Measurements from ENCODE around the gene ANXA11. TPM values are rescaled to one million over a fixed set of nuclear protein-coding genes. Genes with fewer than 3 reads are reported as not detected.

The ANXA11 gene
- total RNA-seq, 1 donor from 2014 or later: 287 TPM

- Histone ChIP-seq H3K27me3 (no peaks in the 10 kb centered on the region), H3K9me3 (no peaks in the 10 kb centered on the region), H3K27ac (peak overlapping the region; percentile 71), H3K36me3 (peaks cover 69% of the 10 kb centered on the region), H3K4me1 (peaks cover 28% of the 10 kb centered on the region), H3K4me3 (no peak overlapping the region)
- ATAC-seq: peak; percentile 90
- no peak for TF ChIP-seq CTCF (IDR thresholded peaks at IDR 0.05)
- intact Hi-C loops (cut with DNase I): no loop called here
- peak; percentile 75 for DNase-seq
Observed at GRCh38 chr10:80171248-80171660, 34.1 kb downstream of the ANXA11 start.

GRCh38 chr10:80170641-80171040, 34.7 kb downstream of the ANXA11 start:
- peaks cover 26% of the 10 kb centered on the region for H3K4me1 ChIP-seq
- intact Hi-C loops (cut with DNase I): no loop called here
- DNase-seq: no peak

GRCh38 chr10:80170026-80170425, 35.3 kb downstream of the ANXA11 start:
- no peak for TF ChIP-seq CTCF (IDR thresholded peaks at IDR 0.05)
- no peaks in the 10 kb centered on the region for H3K9me3 ChIP-seq
- H3K27ac ChIP-seq: no peak overlapping the region
- ATAC-seq: no peak
- H3K4me3 ChIP-seq: no peak overlapping the region
- H3K36me3 ChIP-seq: peaks cover 77% of the 10 kb centered on the region
- intact Hi-C loops (cut with DNase I): no loop called here
- DNase-seq: no peak
- H3K4me1 ChIP-seq: peaks cover 26% of the 10 kb centered on the region
- H3K27me3 ChIP-seq: no peaks in the 10 kb centered on the region

More at GRCh38 chr10:80170641-80171040, 34.7 kb downstream of the ANXA11 start:
- no peak for ATAC-seq
- Histone ChIP-seq H3K36me3 (peaks cover 72% of the 10 kb centered on the region), H3K9me3 (no peaks in the 10 kb centered on the region), H3K27ac (no peak overlapping the region), H3K27me3 (no peaks in the 10 kb centered on the region), H3K4me3 (no peak overlapping the region)
- no peak for TF ChIP-seq CTCF (IDR thresholded peaks at IDR 0.05)

GRCh38 chr10:80168679-80169380, 36.5 kb downstream of the ANXA11 start:
- peaks cover 82% of the 10 kb centered on the region for H3K36me3 ChIP-seq

GRCh38 chr10:80168162-80168511, 37.2 kb downstream of the ANXA11 start:
- H3K36me3 ChIP-seq: peaks cover 89% of the 10 kb centered on the region
- ATAC-seq (no peak), DNase-seq (no peak)
- no peak overlapping the region for H3K27ac ChIP-seq
- H3K4me1 ChIP-seq: peaks cover 18% of the 10 kb centered on the region
- H3K4me3 ChIP-seq: no peak overlapping the region
- intact Hi-C loops (cut with DNase I): no loop called here
- no peaks in the 10 kb centered on the region for H3K9me3 ChIP-seq
- no peak for TF ChIP-seq CTCF (IDR thresholded peaks at IDR 0.05)
- H3K27me3 ChIP-seq: no peaks in the 10 kb centered on the region

More at GRCh38 chr10:80168679-80169380, 36.5 kb downstream of the ANXA11 start:
- H3K4me1 ChIP-seq: peaks cover 25% of the 10 kb centered on the region
- DNase-seq: no peak
- no peaks in the 10 kb centered on the region for H3K27me3 ChIP-seq
- intact Hi-C loops (cut with DNase I): no loop called here
- TF ChIP-seq CTCF (IDR thresholded peaks at IDR 0.05): peak; percentile 29
- no peak overlapping the region for H3K27ac ChIP-seq
- peak; percentile 2 for ATAC-seq
- H3K4me3 ChIP-seq: no peak overlapping the region
- H3K9me3 ChIP-seq: no peaks in the 10 kb centered on the region
